ENCODE measurements around the gene WNK2.

- TF ChIP-seq POLR2AphosphoS5 (IDR thresholded peaks at IDR 0.05; ENCODE audit: borderline replicate concordance, low read depth, low read length), result no peak
- no peak for TF ChIP-seq EZH2 (IDR thresholded peaks at IDR 0.05)
Observed at GRCh38 chr9:93329629-93330280, 145.8 kb downstream of the WNK2 start.
